GM19238 (cell line): ENCODE results near the gene PDPK1.
"Not testable (repeated sequence)": the region's sequence is repeated elsewhere in the genome, so short reads cannot be mapped to it uniquely, and the experiment has no call there.

ENCODE experiments used
- DNase-seq: peaks from one replicate; pipeline ENCODE4 v3.0.0; 2011; ENCODE audit warnings: low spot score; ENCODE audit not compliant: insufficient read length

The PDPK1 gene

GRCh38 chr16:2611499-2611862 is 73.7 kb downstream of the PDPK1 start:
- no peak for DNase-seq

DNA sequence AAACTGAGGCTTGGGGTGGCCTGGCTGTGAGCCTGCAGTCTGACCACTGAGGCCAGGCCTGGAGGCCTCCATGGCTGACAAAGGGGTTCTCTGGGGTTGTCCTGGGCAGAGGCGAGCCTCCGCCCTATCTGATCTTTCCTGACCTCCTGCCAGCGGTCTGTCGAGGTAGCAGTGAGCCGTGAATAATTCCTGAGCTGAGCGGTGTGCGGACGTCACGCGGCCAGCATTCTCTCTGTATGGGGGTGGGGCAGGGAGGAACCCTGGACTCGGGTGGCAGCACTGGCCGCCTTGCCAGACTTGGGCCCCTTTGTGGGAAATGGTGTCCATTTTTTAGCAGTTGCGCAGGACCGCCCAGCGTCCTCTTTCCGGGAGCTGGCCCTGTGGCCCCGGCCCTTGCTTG is 74.1 kb downstream of the PDPK1 start:
- not testable (repeated sequence) for DNase-seq

GRCh38 chr16:2613251-2613650 is 75.4 kb downstream of the PDPK1 start:
- not testable (repeated sequence) for DNase-seq

- no peak for DNase-seq
These were observed 77.0 kb downstream of the PDPK1 start for GRCh38 chr16:2614761-2615191.

- DNase-seq, result not testable (repeated sequence)
These were observed 81.1 kb downstream of the PDPK1 start for GRCh38 chr16:2618964-2619363.

- DNase-seq, result not testable (repeated sequence)
These were observed 81.8 kb downstream of the PDPK1 start for GRCh38 chr16:2619628-2620027.

DNA sequence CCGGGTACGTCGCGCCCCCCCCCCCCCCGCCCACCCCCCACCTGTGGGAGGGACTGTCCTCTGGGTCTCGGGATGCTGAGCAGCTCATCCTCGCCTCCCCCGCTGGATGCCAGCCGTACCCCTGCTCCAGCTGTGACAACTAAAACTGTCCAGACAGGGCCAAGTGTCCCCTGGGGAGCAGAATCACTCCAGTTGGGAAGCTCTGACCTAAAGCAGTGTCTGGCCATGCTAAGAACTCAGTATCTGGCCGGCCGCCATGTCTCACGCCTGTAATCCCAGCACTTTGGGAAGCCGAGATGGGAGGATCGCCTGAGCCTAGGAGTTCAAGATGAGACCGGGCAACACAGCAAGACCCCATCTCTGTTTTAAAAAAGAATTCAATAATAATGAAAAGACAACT is 83.0 kb downstream of the PDPK1 start:
- not testable (repeated sequence) for DNase-seq

DNA sequence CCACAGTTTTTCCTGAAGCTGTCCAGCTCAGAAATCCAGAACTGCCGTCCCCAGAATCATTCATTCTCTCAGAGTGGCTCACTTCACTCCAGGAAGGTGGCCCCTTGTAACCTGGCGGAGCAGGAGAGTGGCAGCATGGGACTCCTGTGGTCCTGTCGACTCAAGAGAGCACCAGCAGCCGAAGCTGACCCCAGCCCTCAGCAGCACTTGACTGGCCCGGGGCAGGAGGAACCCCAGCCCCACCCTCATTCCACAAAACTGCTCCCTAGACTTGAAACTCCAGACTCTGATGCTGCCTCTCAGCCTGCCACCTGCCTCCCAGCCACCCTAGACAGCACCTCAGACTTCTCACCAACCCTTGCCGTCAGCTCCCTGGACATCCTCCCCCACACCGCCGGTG is 83.6 kb downstream of the PDPK1 start:
- not testable (repeated sequence) for DNase-seq

GRCh38 chr16:2627075-2627474 is 89.3 kb downstream of the PDPK1 start:
- not testable (repeated sequence) for DNase-seq

DNA sequence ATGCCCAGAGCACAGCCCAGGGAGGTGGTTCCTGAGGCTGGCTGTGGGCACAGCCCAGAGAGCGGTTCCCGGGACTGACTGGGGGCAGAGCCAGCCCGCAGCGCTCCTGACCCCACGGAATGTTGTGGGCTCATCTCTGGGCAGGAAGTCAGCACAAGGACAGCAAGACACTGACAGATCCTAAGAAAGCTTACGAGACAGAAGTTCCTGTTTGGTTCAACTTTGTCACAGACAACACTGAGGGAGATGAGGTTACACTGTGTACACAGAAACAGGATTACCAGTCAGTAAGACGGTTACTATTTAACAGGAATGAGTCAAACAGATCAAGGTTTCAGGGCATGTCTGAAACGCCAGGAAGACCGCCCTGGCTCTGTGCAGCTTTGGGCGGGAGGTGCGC is 93.4 kb downstream of the PDPK1 start:
- not testable (repeated sequence) for DNase-seq

- not testable (repeated sequence) for DNase-seq
These were observed 94.5 kb downstream of the PDPK1 start for GRCh38 chr16:2632291-2632690.

GRCh38 chr16:2639071-2639721 is 101.4 kb downstream of the PDPK1 start:
- not testable (repeated sequence) for DNase-seq

DNA sequence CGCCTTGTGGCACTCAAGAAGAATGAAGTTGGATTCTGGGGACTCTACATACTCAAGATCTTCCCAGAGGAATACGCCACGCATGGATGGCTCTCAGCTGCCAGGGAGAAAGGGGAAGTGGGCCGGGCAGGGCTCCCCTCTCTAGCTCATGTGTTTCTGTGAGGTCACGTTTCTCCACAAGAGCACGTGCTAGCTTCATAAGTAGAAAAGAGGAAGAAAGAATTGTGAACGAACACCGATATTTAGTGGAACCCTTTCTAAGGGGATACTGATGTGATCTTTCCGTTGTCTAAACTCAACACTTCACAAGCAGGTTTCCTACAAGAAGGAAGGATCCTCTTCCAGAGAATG is 101.9 kb downstream of the PDPK1 start:
- DNase-seq, result not testable (repeated sequence)

DNA sequence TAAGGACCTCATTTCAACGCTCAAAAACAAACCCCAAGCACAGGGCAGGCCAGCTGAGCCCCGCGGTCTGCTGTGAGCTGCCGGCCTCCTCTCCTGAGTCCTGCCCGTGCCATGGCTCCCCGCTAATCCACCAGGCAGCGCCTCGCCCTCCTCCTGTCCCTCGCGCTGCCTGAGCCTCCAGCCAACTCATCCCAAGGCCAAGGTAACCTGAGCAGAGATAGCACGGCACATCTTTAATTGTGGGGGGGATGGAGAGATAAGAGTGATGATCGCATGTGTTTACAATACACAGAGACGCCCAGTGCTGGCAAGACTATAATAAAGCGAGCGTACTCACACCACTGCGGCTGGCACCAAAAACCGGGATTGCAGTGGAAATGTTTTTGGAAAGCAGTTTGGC is 104.7 kb downstream of the PDPK1 start:
- not testable (repeated sequence) for DNase-seq

DNA sequence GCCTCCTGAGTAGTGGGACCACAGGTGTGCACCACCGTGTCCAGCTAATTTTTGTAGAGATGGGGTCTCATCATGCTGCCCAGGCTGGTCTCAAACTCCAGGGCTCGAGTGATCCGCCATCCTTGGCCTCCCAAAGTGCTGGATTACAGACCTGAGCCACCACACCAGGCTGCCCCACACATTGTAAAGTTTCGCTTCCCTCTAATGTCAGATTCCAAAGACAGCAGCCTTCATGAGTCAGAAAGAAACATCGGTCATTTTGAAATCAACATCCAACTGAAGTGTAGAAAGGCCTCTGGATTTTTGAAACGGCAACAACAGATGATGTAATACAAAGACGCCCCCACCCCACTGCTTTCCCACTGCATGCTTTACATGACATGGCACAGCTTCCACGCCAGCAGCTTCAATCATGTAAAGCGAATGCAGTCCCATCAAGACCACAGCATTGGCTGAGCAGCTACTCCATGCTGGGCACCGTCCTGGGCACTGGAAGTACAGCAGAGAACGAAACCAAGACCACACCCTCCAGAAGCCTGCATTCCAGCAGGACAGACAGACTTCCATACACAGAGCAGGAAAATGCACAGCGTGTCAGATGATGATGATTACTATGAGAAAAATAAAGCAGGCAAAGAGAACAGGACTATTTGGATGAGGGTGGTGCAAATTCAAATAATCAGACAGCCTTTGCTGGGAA is 107.1 kb downstream of the PDPK1 start:
- not testable (repeated sequence) for DNase-seq

GRCh38 chr16:2651268-2651871 is 113.5 kb downstream of the PDPK1 start:
- not testable (repeated sequence) for DNase-seq
